ENCODE results near the gene ST6GAL1. TPM values are rescaled to one million over a fixed set of nuclear protein-coding genes. Genes with fewer than 3 reads are reported as not detected.
"Not testable (repeated sequence)": the region's sequence is repeated elsewhere in the genome, so short reads cannot be mapped to it uniquely, and the experiment has no call there.

Gene ST6GAL1
- total RNA-seq, 1 experiment from 2014 or later = 3.3 TPM

DNA sequence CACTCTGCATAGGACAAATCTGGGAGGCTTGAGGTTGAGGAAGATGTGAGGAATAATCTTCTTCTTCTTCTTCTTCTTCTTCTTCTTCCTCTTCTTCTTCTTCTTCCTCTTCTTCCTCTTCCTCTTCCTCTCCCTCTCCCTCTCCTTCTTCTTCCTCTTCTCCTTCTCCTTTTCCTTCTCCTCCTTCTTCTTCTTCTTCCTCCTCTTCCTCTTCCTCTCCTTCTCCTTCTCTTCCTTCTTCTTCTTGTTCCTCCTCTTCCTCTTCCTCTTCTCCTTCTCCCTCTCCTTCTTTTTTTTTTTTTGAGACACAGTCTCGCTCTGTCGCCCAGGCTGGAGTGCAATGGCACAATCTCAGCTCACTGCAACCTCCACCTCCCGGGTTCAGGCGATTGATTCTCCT, 40.6 kb upstream of the ST6GAL1 start:
- intact Hi-C loops (cut with micrococcal nuclease; ENCODE audit: unreplicated experiment); H3K9me3 ChIP-seq (ENCODE audit: control insufficient read depth, insufficient read depth, low read depth, low read length); H3K36me3 ChIP-seq (ENCODE audit: control insufficient read depth, insufficient read depth, low read length); in situ Hi-C loops (cut with HindIII; ENCODE audit: low pct_unique_long_range_greater_than_20kb, low sequenced_read_pairs); CTCF ChIA-PET; H3K27me3 ChIP-seq (ENCODE audit: control insufficient read depth, insufficient read depth, low read length); DNase-seq (ENCODE audit: low read depth, low spot score); H3K27ac ChIP-seq (ENCODE audit: low read length); H3K4me1 ChIP-seq (ENCODE audit: control insufficient read depth, insufficient read depth, low read length); ATAC-seq; H3K4me3 ChIP-seq (ENCODE audit: low read depth in 2 of 2, low read length in 2 of 2); POLR2A ChIA-PET; BruUV-seq (replicated peaks): not testable (repeated sequence)

DNA sequence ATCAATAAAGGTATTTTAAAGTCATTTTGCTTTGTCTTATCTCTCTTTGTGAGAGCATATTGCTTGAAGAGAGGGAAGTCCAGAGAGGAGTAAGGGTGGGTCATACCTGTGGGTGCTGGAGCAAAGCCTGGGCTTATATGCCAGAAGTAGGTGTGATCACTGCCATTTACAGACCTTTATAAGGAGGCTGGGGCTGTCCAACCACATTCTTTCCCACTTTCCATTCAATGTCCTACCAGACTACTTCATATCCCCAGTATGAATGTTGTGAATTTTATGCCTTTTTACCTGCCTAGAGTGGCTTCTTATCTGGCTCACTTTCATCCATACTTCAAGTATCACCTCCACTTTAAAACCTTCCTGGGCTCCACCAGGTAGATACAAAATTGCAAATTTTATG, 39.4 kb upstream of the ST6GAL1 start:
- DNase-seq (ENCODE audit: low read depth, low spot score) (no peak), ATAC-seq (no peak)
- ChIA-PET CTCF (no interaction called here), POLR2A (no interaction called here)
- H3K9me3 ChIP-seq (ENCODE audit: control insufficient read depth, insufficient read depth, low read depth, low read length) = no peaks in the 10 kb centered on the region
- no peak for TF ChIP-seq REST (IDR thresholded peaks at IDR 0.05; ENCODE audit: insufficient read depth in 1 of 2, low read depth in 2 of 2, low read length in 1 of 2)
- TF ChIP-seq, protein P1, sequence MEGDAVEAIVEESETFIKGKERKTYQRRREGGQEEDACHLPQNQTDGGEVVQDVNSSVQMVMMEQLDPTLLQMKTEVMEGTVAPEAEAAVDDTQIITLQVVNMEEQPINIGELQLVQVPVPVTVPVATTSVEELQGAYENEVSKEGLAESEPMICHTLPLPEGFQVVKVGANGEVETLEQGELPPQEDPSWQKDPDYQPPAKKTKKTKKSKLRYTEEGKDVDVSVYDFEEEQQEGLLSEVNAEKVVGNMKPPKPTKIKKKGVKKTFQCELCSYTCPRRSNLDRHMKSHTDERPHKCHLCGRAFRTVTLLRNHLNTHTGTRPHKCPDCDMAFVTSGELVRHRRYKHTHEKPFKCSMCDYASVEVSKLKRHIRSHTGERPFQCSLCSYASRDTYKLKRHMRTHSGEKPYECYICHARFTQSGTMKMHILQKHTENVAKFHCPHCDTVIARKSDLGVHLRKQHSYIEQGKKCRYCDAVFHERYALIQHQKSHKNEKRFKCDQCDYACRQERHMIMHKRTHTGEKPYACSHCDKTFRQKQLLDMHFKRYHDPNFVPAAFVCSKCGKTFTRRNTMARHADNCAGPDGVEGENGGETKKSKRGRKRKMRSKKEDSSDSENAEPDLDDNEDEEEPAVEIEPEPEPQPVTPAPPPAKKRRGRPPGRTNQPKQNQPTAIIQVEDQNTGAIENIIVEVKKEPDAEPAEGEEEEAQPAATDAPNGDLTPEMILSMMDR (IDR thresholded peaks at IDR 0.05) = no peak
- no peak for TF ChIP-seq TCF7L2 (IDR thresholded peaks at IDR 0.05; ENCODE audit: low read depth, low read length)
- TF ChIP-seq POLR2AphosphoS5 (IDR thresholded peaks at IDR 0.05; ENCODE audit: low read depth, low read length) = no peak
- TF ChIP-seq SIN3A (IDR thresholded peaks at IDR 0.05; ENCODE audit: borderline replicate concordance, insufficient read depth, low read depth, low read length) = no peak
- H3K4me1 ChIP-seq (ENCODE audit: control insufficient read depth, insufficient read depth, low read length) = no peaks in the 10 kb centered on the region
- in situ Hi-C loops (cut with HindIII; ENCODE audit: low pct_unique_long_range_greater_than_20kb, low sequenced_read_pairs) = no loop called here
- no peaks in the 10 kb centered on the region for H3K36me3 ChIP-seq (ENCODE audit: control insufficient read depth, insufficient read depth, low read length)
- BruUV-seq (replicated peaks) = no TSS peak
- intact Hi-C loops (cut with micrococcal nuclease; ENCODE audit: unreplicated experiment) = no loop called here
- H3K27me3 ChIP-seq (ENCODE audit: control insufficient read depth, insufficient read depth, low read length) = peaks cover 8% of the 10 kb centered on the region; the same call in 1 of the 2 replicates
- H3K27ac ChIP-seq (ENCODE audit: low read length) = no peak overlapping the region
- H3K4me3 ChIP-seq (ENCODE audit: low read depth in 2 of 2, low read length in 2 of 2) = no peak overlapping the region

- H3K27ac ChIP-seq (ENCODE audit: low read length); CTCF ChIA-PET; H3K36me3 ChIP-seq (ENCODE audit: control insufficient read depth, insufficient read depth, low read length); DNase-seq (ENCODE audit: low read depth, low spot score); H3K4me1 ChIP-seq (ENCODE audit: control insufficient read depth, insufficient read depth, low read length); BruUV-seq (replicated peaks); intact Hi-C loops (cut with micrococcal nuclease; ENCODE audit: unreplicated experiment); in situ Hi-C loops (cut with HindIII; ENCODE audit: low pct_unique_long_range_greater_than_20kb, low sequenced_read_pairs); H3K9me3 ChIP-seq (ENCODE audit: control insufficient read depth, insufficient read depth, low read depth, low read length); ATAC-seq; H3K4me3 ChIP-seq (ENCODE audit: low read depth in 2 of 2, low read length in 2 of 2); POLR2A ChIA-PET; H3K27me3 ChIP-seq (ENCODE audit: control insufficient read depth, insufficient read depth, low read length): not testable (repeated sequence)
These were observed 37.3 kb upstream of the ST6GAL1 start for GRCh38 chr3:186893071-186893470.
